GM19397 (cell line): ENCODE data around the gene LSP1.

ENCODE experiments used
- ATAC-seq: cut with Tn5 transposase; IDR thresholded peaks from one replicate; pipeline ENCODE4 v1.9.1; 2021; ENCODE audit warnings: mild to moderate bottlenecking, moderate library complexity; ENCODE audit not compliant: unreplicated experiment

LSP1 gene

DNA sequence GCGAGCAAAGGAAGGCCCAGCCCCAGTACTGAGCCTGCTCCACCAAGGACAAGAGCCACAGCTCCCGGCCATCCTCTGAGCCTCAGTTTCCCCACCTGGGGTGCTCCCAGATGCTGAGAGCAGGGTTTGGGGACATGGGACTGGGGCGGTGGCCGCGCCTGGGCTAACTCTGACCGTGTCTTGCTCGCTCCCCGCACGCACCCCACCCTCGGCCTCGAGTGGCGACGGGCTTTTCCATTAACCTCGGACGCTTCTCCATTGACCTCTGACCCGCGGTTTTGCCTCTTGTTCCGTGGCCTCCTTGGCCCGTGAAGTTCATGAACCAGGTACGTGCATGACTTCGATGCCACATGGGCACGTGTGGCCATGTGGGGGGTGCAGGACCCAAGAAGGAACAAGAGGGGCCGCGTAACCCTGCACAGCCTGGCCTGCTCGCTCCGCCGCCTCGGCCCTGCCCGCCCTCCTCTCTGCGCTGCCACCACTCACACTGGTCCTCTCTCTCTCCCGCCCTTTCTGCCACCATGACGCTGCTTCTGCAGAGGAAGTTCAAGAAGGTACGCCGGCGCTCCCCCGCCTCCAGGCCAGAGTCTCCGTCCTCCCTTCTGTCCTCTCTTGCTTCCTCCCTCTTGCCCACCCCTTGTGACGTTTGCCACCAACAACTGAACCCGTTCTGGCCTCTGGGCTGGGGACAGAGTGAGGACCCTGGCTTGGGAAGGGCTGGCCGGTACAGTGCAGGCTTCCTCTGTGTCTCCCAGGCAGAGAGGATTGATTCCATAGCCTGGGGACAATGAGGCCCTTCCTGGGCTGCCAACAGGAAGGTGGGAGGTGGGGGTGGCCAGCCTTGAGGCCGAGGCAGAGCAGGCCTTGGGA is 73.5 kb downstream of the LSP1 start:
- ATAC-seq: no peak

DNA sequence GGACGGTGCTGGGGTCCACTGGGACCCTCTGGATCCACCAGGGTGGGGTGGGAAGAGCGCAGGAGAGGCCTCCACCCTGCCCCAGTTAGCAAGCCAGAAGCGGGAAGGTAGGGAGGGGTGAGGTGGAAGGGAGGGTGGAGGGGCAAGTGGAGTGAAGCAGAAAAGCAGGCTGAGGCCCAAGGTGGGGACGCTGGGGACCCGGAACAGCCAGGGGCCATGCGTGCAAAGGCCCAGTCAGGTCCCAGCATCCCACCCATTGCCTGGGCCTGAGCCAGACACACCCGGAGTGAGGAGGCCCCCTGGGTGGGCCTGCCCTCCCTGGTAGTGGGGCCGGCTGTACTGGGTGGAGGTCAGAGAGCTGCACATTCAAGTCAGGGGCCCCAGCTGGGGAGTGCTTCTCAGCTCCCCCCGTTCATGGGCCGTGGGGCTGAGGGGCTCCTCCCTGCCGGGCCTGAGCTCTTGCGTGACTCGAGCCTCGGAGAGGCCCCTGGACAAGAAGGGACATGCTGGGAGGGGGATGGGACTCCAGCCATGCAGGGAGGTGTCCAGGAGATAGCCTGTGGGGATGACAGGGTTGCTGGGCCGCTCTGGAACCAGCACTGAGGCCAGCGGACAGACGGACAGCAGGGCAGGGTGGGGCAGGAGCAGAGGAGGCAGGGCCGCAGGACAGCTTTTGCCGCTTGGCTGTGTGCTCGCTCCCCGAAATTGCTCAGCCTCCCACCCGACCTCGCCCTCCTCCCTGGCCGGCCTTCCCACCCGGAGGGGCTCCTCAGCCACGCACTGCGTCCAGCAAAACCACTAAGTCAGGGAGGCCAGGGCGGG is 74.4 kb downstream of the LSP1 start:
- no peak for ATAC-seq

DNA sequence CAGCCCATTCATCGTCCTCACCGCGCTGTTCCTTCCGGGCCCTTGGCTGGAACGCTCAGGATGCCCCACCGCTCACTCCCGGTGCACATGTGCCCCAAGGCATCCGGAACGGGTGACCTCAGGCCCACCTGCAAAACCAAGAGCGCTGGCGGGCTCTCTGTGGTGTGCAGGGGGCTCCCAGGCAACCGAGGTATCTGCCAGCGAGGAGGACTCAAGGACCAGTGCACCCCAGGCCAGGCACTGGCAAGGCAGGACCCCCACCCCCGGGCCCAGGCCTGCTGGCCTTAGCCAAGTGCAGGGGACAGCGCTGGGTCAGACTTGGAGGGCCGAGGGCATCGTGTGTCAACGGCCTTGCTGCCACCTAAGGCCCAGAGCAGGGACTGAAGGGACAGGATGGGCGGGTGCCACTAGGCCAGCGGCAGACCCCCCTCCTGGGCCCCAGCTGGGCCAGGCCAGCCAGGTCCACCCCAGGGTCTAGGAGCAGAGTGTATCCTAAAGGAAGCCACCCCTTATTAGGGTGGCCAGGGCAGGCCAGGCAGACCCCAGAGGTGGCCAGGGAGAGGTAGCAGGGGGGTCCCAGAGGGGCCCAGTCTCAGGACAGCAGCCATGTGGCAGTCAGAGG is 75.1 kb downstream of the LSP1 start:
- no peak for ATAC-seq

DNA sequence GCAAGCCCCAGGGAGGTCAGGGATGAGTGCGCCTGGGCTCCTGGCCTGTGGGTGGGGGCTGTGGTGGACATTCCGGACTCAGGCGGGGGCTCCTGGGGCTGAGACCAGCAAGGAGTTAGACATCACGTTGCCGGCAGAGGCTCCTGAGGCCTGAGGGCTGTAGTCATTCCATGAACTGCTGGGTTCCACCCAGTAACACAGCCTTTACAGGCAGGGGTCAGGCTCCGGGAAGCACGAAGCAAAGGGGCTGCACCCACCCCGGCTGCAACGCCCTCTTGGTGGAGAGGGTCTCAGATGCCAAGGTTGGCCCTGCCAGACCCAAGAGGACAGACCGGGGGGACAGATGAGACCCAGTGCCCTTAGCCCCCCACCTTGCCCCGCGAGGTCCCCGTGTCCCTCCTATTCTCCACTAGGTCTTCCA is 75.6 kb downstream of the LSP1 start:
- no peak for ATAC-seq

DNA sequence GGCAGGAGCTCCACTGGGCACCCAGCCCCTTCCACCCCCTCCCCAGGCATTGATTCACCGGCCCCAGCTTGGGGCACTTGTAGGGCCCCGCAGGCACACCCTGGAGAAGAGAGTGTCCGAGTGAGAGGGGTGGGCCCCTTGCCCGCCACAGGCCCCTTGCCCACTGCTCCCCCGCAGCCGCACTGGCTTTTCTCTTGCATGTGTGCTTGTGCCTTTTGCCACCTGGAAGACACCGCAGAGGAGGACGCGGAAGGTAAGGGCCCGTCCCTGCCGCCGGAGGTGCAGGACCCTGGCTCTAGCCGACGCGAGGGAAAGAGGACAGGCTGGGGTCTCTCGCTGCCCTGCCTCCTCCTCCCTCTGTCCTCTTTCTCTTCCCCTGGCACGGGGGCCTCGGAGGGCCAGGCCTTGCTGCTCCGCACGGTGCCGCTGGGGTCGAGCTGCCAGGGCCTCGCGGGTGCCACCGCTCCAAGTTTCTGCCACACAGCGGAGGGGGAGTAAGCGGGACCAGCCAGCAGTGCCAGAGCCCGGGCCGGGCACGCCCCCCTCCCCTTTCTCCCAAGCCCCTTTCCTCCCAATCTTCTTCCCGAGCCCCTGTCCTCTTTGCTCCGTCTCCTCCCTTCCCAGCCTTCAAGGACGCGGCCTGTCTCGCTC is 76.1 kb downstream of the LSP1 start:
- no peak for ATAC-seq

DNA sequence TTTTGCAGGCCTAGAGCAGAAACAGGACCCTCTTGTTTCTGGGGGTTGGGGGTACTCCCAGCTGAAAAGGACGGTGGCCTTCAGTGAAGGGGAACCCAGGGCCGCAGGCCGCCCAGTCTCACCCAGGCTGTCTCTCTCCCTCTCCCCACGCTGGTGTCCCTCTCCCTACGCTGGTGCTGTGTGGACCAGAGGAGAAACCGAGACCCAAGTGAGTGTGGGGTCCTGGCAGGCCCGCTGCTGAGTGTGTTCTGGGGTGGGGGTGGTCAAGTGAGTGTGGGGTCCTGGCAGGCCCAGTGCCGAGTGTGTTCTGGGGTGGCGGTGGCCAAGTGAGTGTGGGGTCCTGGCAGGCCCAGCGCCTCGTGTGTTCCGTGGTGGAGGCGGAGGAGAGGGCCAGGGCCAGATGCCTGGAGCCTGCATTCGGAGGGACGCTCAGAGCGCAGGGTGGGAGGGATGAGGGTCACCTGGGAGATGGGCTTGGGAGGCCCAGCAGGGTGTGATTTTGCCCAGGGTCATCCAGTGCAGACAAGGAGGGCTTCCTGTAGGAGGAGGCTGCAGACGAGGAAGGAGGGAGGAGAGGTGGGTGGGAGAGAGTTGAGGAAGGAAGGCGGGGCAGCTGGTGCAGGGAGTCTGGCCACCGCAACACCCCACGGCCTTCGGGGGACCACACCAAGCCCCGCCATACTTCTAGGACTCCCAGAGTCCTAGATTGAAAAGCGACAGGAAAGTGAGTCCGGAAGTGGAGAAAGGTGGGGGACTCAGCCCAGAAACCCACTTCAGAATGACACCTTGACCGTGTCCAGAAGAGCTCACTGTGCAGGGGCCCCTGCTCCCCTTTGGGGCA is 77.0 kb downstream of the LSP1 start:
- ATAC-seq: no peak

DNA sequence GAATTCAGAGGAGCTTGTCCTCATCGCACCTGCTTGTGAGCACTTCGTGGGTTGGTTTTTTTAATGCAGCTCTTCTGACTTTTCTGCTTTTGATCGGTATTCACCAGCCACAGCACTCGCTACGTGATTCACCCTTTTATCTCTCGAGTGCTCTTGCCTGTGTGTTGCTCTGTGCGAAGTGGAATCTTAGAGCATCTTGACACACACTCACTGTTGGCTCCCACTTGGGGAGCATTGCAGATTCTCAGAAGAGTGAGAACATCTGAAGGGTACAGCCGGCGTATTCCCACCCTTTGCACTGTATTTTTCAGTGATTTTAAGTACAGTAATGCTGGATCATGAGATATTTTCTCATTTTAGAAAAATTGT is 77.6 kb downstream of the LSP1 start:
- no peak for ATAC-seq

DNA sequence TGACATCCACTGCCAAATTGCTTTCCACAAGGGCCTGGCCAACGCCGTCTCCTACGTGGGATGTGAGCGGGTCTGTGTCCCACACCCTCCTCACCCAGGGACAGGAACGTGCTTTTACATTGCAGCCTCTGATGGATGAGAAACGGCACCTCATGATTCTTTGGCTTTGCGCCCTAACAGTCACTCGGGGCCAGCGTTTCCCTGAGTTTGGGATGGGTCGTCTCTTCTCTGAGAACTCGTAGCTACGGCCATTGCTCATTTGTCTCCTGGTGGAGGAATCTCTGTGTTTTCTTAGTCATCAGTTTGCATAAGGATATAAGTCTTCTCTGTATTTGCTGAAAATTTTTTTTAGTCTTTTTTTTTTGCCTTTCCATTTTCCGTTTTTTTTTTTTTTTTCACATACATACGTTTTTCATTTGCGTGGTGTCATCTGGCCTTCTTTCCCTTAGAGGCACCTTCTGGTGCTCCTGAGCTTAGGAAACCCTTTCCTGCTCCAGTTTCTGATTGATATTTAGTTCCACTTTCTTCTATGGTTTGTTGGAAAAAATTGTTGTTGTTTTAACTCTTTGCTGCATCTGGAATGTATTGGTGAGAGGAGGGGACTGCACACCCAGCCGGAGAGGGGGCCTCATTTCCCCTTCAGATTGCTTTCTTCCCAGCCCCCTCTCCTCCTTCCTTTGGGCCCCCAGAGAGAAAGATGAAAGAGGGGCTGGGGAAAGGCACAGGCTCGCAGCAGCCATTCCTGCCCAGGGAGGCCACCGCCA is 78.6 kb downstream of the LSP1 start:
- ATAC-seq: no peak

DNA sequence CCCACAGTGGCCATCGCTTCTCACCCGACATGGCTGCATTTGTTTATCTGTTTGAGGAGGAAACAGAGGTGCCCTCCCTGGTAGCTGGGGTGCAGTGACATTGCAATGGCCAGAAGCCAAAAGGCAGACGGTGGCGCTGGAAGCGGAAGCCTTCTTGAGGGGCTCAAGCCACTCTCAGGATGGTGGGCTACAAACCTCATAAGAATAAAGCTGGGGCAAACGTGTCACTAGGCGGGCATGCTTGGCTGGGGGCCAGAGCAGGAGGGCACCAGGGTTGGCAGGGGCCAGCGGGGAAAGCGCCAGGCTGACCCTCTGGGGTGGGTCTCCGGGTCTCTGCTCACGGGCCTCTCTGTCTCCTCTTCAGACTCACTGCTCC is 79.2 kb downstream of the LSP1 start:
- ATAC-seq: no peak

DNA sequence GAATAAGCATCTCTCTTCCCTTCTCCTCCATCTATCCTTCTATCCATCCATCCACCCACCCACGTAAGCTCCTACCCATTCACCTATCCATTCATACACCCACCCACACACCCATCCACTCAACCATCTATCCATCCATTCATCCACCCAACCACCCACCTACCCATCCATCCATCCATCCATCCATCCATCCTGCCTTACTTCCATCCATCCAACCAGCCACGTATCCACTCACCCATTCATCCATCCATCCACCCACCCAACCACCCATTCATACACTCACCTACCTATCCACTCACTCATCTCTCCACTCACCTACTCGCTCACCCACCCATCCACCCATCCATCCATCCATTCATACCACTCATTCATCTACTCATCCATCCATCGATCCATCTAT is 79.8 kb downstream of the LSP1 start:
- ATAC-seq: no peak

DNA sequence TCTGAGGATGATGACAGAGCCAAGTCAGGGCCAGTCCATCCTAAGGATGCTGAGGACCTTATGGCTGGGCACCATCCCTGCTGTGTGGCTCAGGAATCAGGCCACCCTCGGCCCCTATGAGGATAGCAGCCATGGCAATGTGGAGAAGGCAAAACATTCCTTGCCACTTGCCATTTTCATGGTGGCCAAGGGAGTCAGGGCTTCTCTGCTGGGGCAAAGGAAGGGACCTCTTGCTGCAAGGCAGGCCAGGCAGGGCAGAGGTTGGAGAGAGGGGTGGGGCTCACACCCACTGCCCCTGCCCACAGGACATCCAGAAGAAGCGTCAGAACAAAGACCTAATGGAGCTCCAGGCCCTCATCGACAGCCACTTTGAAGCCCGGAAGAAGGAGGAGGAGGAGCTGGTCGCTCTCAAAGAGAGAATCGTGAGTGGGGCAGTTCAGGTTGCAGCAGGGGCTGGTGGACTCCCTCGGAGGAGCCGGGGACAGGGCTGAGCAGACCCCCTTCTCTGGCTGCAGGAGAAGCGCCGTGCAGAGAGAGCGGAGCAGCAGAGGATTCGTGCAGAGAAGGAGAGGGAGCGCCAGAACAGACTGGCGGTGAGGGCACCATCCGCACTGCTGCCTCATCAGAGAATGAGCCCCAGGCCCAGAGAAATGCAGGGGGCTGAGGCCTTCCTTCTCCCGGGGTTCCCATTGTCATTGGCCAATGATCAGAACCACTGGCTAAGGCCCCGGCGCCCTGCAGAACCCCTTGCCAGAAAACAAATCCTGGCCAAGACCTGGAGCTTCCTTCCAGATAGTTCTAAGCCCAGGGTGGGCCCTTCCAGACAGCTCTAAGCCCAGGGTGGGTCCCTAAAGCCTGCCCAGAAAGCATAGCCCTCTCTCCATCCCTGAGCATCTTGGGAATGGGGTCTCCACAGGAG is 80.8 kb downstream of the LSP1 start:
- no peak for ATAC-seq

DNA sequence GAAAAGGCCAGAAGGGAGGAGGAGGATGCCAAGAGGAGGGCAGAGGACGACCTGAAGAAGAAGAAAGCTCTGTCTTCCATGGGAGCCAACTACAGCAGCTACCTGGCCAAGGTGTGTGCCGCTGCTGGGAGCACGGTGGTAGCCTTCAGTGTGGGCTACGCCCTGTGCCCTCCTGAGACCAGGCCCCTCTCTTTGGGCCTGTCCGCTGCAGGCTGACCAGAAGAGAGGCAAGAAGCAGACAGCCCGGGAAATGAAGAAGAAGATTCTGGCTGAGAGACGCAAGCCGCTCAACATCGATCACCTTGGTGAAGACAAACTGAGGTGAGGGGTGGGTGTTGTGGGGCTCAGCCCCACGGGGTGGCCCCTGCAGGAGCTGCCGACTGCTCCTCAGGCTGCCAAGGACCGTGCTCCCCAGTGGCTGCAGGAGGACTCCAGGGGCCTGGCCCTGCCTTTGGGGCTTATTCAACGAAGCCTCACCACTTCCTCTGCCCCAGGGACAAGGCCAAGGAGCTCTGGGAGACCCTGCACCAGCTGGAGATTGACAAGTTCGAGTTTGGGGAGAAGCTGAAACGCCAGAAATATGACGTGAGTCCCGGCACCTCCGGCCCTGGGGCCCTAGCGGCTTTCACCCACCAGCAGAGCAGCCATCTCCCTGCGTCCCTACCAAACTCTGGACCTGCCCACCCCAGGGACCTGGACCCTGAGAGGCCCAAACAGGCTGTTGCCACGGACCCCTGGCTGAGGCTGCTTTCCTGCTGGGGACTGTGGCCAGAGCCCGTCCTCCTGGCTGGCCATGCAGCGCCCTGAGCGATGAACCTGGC is 81.7 kb downstream of the LSP1 start:
- no peak for ATAC-seq

DNA sequence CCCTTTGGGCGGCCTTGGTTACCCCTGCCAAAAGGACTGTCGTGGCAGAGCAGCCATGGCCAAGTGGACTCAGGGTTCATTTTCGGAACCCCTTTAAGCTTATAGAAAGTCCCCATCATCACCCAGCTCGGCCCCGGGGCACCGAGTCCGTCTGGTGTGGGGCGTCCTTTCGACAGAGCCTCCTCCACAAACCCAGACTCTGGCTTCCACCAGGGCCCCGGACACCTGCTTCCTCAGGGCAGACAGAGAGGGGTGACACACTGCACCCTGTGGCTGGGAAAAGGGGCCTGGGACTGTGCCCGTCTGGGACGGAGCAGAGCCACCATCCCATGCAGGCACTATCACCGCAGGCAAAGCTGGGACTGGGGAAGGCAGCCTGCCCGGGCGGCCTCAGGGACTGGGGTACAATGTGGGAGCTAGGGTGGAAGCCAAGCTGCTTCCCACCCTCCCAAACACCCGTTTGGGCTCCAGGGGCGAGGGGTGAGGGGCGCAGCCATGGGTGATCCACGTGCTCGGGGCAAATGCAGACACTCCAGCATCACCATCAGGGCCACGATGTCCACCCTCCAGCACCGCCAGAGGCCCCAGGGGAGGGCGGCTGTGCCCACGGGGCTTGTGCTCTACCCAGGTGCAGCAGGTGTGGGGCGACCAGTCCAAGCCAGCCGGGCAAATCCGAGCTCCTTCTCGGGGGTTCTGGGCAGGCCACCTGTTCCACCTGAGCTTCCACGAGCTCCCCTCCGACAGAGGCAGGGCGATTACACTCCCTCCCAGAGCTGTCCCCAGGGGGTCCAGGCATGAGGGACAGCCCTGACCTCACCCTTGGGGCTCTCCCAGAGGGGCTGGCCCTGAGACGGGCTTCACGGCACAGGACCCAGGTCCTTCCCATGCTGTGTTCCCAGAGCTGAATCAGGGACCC is 82.5 kb downstream of the LSP1 start:
- ATAC-seq: no peak

DNA sequence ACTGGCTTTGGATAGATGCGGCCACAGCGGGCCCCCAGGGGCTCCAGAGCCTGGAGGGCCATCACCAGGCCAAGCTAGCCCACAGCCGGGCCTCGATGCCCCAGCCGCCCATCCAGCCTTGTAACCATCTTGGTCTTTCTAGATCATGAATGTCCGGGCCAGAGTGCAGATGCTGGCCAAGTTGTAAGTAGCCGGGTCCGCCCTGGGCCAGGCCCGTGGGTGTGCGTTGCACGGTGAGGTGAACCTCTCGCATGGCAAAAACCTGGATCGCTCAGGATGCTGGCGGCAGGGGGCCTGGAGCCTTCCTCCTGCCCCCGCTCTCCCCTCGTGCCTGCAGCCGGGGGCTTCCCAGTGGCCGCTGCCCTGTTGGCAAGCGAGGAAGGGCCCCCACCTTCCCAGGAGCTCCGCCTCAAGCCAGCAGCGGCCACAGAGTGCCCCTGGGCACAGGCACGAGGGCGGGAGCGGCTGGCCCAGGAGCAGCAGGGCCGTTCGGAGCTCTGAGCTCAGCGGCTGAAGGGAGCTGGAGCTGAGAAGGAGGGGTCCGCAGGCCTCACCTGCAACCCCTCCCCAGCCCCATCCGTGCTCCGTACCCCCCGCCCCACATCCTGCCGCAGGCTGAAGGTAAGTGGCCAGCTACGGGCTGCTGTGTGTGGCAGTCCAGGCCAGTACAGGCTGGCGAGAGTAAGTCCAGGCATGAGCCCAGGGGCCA is 83.3 kb downstream of the LSP1 start:
- no peak for ATAC-seq

DNA sequence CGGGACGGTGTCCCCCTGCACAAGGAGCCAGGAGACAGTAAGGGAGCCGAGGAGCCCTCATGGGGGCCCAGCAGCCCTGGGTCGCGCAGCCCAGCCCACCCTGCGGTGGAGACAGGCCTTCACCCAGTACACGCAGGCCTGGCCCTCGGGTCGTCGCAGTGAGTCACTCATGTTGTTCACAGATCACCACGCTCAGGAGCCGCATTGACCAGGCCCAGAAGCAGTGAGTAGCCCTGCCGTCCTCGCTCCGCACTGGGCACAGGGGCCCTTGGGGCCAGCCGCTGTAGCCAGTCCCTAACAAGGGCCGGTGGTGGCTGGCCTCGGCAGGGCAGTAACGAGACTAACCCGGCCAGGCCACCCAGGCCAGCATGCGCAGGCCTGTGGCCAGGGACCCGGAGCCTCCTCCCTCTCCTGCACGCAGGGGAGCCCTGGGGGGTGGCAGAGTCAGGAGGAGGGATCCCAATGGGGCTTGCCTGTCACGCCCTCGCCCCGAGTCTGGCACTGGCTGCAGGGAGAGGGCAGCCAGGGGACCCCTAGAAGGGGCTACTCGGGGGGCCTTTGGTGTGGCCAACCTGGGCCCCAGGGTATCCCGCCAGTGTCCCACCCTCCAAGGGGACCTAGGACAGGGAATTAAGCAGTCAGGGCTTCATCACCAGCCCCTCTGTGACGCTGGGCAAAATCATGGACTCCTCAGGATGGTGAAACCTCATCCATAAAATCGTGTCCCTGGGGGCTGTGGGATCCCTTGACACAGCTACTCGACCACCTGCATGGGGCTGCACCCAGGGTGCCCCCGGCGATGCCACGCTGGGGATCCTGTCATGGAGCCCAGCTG is 84.1 kb downstream of the LSP1 start:
- ATAC-seq: no peak
